Measurements from ENCODE around the gene ANKS1A.

- TF ChIP-seq CTCF (conservative IDR thresholded peaks at IDR 0.05; ENCODE audit: low read depth in 2 of 2) (no peak), POLR2AphosphoS5 (IDR thresholded peaks at IDR 0.05; ENCODE audit: low read depth) (no peak), EZH2 (IDR thresholded peaks at IDR 0.05; ENCODE audit: low read depth, unreplicated experiment) (no peak), EZH2phosphoT487 (IDR thresholded peaks at IDR 0.05; ENCODE audit: unreplicated experiment) (no peak), REST (IDR thresholded peaks at IDR 0.05; ENCODE audit: unreplicated experiment) (no peak), ZNF114 (CRISPR knock-in tag; IDR thresholded peaks at IDR 0.05) (no peak)
Observed at GRCh38 chr6:34929241-34929978, 40.4 kb downstream of the ANKS1A start.

Data from GM23338 (cell line).